Peyer's patch (tissue), 4 donors: ENCODE results near the gene RCVRN. TPM values are rescaled to one million over a fixed set of nuclear protein-coding genes. Genes with fewer than 3 reads are reported as not detected.

Source experiments
- DNase-seq, 3 donors: peaks; one replicate each; pipeline ENCODE4 v3.0.0-alpha.2; 2017 to 2019
- H3K27ac ChIP-seq, 4 donors: fragments of 200-600 bp; sonication (generic); one replicate each; pipeline ENCODE4 v1.5.1; 2016 to 2019
- H3K27me3 ChIP-seq, 2 donors: fragments of 200-600 bp; sonication (generic); one replicate each; pipeline ENCODE4 v1.5.1; 2019
- H3K36me3 ChIP-seq, 3 donors: fragments of 200-600 bp; sonication (generic); one replicate each; pipeline ENCODE4 v1.5.1; 2016 to 2019
- H3K4me1 ChIP-seq, 4 donors: fragments of 200-600 bp; sonication (generic); one replicate each; pipeline ENCODE4 v1.5.1; 2016 to 2019
- H3K4me3 ChIP-seq, 4 donors: fragments of 200-600 bp; sonication (generic); 1 replicate in 3 of 4; 2 replicates in 1 of 4; pipeline ENCODE4 v1.5.1; 2016 to 2019; ENCODE audit warnings: mild to moderate bottlenecking in 1 of 4
- H3K9me3 ChIP-seq, 4 donors: fragments of 200-600 bp; sonication (generic); one replicate each; pipeline ENCODE4 v1.5.1; 2016 to 2019; ENCODE audit warnings: mild to moderate bottlenecking in 1 of 4
- POLR2A ChIP-seq, 2 donors: fragments of 450-650 bp; IDR thresholded peaks; one replicate each; pipeline ENCODE4 v1.5.1; 2017; ENCODE audit warnings: antibody characterized with exemption in 2 of 2, mild to moderate bottlenecking in 2 of 2, moderate library complexity in 2 of 2
- total RNA-seq, 4 donors: library from RNA; depleted of rRNA; stranded (reverse); fragments of >200 nt; gene quantifications; one replicate each; pipeline ENCODE4 v1.1.0, GENCODE V29; 2016
- TF ChIP-seq, protein P1 (sequence below), 6 experiments: fragments of 450-650 bp in 4 of 6; fragments of 200-600 bp in 2 of 6; sonication (generic) in 1 of 6; IDR thresholded peaks; one replicate each; pipeline ENCODE4 v1.5.1; 2017 to 2019; ENCODE audit warnings: antibody characterized with exemption in 6 of 6, mild to moderate bottlenecking in 3 of 6, moderate library complexity in 1 of 6

Gene RCVRN
- total RNA-seq, 4 donors from 2014 or later = not detected

DNA sequence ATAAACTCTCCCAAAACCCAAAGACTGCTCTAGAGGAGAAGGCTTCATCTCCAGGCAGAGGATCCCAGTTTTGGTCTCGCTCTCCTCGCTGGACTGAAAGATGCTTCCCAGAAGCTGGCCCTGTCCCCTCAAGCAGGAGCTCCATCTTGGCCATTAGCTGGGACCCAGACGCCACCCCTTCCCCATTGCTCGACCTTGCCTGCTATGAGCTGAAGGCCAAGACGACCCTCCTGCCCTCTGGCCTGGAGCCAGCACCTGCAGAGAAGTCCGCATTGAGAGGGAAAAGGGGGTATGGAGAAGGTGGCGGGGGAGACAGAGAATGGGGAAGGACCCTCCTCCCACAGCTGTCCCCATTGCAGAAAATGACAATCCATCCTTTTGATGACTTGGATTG lies 3.6 kb upstream of the RCVRN start:
- no peaks in the 10 kb centered on the region for H3K36me3 ChIP-seq
- H3K4me1 ChIP-seq = no peaks in the 10 kb centered on the region
- H3K27ac ChIP-seq = no peak overlapping the region
- H3K9me3 ChIP-seq = no peaks in the 10 kb centered on the region
- no peak for DNase-seq
- no peaks in the 10 kb centered on the region for H3K27me3 ChIP-seq
- no peak for TF ChIP-seq POLR2A (IDR thresholded peaks at IDR 0.05)
- TF ChIP-seq, protein P1, sequence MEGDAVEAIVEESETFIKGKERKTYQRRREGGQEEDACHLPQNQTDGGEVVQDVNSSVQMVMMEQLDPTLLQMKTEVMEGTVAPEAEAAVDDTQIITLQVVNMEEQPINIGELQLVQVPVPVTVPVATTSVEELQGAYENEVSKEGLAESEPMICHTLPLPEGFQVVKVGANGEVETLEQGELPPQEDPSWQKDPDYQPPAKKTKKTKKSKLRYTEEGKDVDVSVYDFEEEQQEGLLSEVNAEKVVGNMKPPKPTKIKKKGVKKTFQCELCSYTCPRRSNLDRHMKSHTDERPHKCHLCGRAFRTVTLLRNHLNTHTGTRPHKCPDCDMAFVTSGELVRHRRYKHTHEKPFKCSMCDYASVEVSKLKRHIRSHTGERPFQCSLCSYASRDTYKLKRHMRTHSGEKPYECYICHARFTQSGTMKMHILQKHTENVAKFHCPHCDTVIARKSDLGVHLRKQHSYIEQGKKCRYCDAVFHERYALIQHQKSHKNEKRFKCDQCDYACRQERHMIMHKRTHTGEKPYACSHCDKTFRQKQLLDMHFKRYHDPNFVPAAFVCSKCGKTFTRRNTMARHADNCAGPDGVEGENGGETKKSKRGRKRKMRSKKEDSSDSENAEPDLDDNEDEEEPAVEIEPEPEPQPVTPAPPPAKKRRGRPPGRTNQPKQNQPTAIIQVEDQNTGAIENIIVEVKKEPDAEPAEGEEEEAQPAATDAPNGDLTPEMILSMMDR (IDR thresholded peaks at IDR 0.05) = no peak
- H3K4me3 ChIP-seq = no peak overlapping the region

DNA sequence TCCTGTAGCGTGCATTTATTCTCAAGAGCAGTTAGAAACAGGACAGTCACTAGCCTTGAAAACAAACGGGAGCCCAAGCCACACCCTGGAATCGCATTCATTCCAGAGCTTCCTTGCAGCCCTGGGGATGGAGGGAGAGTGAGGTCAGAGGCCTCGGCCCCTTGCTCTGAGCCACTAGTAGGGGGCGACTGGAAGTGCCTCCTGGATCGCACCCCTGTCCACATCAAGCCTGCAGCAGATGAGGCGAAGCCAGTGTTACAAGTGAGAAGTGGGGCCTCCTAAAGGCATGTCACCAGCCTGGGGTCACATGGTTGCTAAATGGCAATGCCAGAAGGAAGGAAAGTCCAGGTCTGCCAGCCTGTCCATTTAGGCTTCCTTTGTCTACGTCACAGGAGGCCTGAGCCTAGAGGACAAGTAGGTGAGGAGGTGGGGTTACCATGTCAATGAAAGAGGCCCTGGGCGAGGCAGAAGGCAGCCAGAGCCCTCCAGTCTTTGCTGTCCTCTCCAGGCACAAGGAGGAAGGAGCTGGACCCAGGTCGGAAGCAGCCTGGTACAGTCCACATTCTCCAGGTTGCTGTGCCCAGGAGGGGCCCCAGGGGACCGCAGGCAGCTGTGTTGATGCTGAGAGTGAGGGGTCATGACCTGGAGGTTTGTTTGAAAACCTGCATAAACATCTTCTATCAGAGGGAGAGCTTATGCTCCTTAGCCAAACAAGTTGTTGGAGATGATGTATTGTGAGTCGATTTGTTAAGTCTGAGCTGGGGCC lies 3.0 kb upstream of the RCVRN start:
- H3K4me1 ChIP-seq = no peaks in the 10 kb centered on the region
- no peaks in the 10 kb centered on the region for H3K27me3 ChIP-seq
- no peaks in the 10 kb centered on the region for H3K36me3 ChIP-seq
- TF ChIP-seq POLR2A (IDR thresholded peaks at IDR 0.05) = no peak
- TF ChIP-seq, protein P1 (IDR thresholded peaks at IDR 0.05) = no peak
- no peak overlapping the region for H3K27ac ChIP-seq
- H3K9me3 ChIP-seq = no peaks in the 10 kb centered on the region
- DNase-seq = no peak
- H3K4me3 ChIP-seq = no peak overlapping the region

DNA sequence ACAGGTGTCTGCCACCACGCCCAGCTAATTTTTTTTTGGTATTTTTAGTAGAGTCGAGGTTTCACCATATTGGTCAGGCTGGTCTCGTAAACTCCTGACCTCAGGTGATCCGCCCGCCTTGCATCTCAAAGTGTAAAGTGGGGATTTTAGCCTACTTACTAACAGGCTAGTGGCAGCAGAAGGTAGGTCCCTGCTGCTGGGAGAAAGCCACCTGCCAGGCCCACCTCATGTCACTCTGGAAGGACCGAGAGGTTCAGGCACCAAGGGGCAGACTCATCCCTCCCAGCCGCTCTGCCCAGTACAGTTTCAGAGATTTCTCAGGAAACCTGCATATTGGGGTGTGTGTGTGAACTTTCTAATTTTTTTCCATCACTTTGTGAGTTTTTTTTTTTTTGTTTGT lies 2.1 kb upstream of the RCVRN start:
- Histone ChIP-seq H3K9me3 (no peaks in the 10 kb centered on the region), H3K27ac (no peak overlapping the region), H3K27me3 (no peaks in the 10 kb centered on the region), H3K36me3 (no peaks in the 10 kb centered on the region), H3K4me1 (no peaks in the 10 kb centered on the region), H3K4me3 (no peak overlapping the region)
- TF ChIP-seq, protein P1 (IDR thresholded peaks at IDR 0.05) = no peak
- TF ChIP-seq POLR2A (IDR thresholded peaks at IDR 0.05) = no peak
- no peak for DNase-seq

DNA sequence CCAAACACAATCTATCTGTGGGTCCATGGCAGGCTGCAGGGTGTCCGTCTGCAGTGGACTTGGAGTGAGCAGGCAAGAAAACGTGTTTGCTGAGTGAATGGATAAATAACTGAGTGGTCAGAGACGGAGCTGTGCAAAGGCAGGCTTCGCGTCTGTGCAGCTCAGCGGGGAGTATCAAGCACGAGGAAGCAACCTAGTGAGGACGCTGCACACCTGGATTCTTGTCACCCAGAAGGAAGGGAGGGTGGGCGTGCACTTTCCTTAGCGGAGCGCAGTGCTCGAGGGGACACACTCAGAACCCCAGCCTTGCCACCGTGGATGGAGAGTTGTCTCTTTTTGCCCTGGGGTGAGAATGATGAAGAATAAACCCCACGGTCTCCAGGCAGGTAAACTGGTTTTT lies 1.5 kb upstream of the RCVRN start:
- Histone ChIP-seq H3K4me1 (no peaks in the 10 kb centered on the region), H3K9me3 (no peaks in the 10 kb centered on the region), H3K36me3 (no peaks in the 10 kb centered on the region), H3K4me3 (no peak overlapping the region), H3K27me3 (no peaks in the 10 kb centered on the region), H3K27ac (no peak overlapping the region)
- no peak for TF ChIP-seq POLR2A (IDR thresholded peaks at IDR 0.05)
- TF ChIP-seq, protein P1 (IDR thresholded peaks at IDR 0.05) = no peak
- DNase-seq = no peak

DNA sequence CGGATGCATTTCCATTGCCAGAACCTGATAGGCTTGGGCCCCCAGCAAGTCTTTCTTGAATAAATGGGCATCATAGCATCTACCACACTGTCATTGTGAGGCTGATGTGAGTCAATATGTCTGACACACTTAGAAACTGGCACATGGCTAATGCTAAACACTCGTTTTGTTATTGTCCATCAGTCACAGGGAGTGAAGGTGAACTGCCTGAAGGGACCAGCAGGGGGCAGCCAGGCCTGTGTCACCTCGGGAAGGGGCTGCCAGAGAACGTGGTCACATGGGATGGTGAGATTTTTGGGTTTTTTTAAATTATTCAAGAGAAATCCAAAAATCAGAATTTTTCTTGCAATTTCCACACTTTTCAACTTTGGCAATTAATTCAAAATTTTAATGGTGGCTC lies 831 bp upstream of the RCVRN start:
- no peak overlapping the region for H3K4me3 ChIP-seq
- H3K36me3 ChIP-seq = no peaks in the 10 kb centered on the region
- H3K4me1 ChIP-seq = no peaks in the 10 kb centered on the region
- no peaks in the 10 kb centered on the region for H3K27me3 ChIP-seq
- no peaks in the 10 kb centered on the region for H3K9me3 ChIP-seq
- DNase-seq = no peak
- no peak overlapping the region for H3K27ac ChIP-seq
- no peak for TF ChIP-seq POLR2A (IDR thresholded peaks at IDR 0.05)
- TF ChIP-seq, protein P1 (IDR thresholded peaks at IDR 0.05) = peak in 4 of 6 experiments; percentile 6 to 21 (median 13)
